SK-N-SH treated with all-trans-retinoic acid at 6 μM for 48 hours (cell line): ENCODE results near the gene VSIG10L.

Experiments used
- TCF4 ChIP-seq: fragments of 250-450 bp; sonication (Bioruptor Pico); IDR thresholded peaks from 2 replicates; pipeline ENCODE4 v1.8.0; 2021; ENCODE audit warnings: mild to moderate bottlenecking, moderate library complexity, borderline replicate concordance
- TF ChIP-seq, protein P1 (sequence below): fragments of 250-450 bp; sonication (Bioruptor Pico); IDR thresholded peaks from 2 replicates; pipeline ENCODE4 v1.8.0; 2020; ENCODE audit warnings: mild to moderate bottlenecking, moderate library complexity, borderline replicate concordance

DNA sequence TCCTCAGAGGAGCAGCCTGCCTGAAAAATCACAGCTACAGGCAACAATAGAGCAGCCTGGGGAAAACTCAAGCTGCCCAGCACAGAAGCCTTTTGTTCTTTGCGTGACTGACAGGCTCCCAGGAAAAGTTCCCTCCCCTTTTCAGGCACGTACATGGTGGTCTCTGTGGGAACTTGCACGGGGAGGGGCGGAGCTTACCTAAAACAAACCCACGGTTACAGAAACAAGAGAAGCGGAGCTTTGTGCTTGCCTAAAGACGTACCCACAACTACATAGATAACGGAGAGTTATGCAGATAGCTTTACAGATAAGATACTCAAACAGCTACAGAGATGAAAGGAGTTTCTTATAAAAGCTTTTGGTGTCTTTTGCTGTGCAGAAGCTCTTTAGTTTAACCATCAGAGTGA, 12.8 kb upstream of the VSIG10L start:
- TF ChIP-seq, protein P1, sequence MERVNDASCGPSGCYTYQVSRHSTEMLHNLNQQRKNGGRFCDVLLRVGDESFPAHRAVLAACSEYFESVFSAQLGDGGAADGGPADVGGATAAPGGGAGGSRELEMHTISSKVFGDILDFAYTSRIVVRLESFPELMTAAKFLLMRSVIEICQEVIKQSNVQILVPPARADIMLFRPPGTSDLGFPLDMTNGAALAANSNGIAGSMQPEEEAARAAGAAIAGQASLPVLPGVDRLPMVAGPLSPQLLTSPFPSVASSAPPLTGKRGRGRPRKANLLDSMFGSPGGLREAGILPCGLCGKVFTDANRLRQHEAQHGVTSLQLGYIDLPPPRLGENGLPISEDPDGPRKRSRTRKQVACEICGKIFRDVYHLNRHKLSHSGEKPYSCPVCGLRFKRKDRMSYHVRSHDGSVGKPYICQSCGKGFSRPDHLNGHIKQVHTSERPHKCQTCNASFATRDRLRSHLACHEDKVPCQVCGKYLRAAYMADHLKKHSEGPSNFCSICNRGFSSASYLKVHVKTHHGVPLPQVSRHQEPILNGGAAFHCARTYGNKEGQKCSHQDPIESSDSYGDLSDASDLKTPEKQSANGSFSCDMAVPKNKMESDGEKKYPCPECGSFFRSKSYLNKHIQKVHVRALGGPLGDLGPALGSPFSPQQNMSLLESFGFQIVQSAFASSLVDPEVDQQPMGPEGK (CRISPR knock-in tag): no peak
- no peak for TF ChIP-seq TCF4
